ENCODE results near the gene BACH2.

- TF ChIP-seq EZH2 (IDR thresholded peaks at IDR 0.05; ENCODE audit: insufficient read depth, poor library complexity, severe bottlenecking), result no peak
- TF ChIP-seq EZH2phosphoT487 (IDR thresholded peaks at IDR 0.05; ENCODE audit: insufficient read depth, low read depth), result no peak
Measured at GRCh38 chr6:90097356-90097755, 199.3 kb downstream of the BACH2 start.

All from GM23248 (cell line).